GM19043 (cell line): ENCODE data around the gene DDX28.

Experiments used
- ATAC-seq: cut with Tn5 transposase; IDR thresholded peaks from one replicate; pipeline ENCODE4 v1.9.1; 2021; ENCODE audit warnings: low read depth; ENCODE audit not compliant: unreplicated experiment

DDX28 gene, protein sequence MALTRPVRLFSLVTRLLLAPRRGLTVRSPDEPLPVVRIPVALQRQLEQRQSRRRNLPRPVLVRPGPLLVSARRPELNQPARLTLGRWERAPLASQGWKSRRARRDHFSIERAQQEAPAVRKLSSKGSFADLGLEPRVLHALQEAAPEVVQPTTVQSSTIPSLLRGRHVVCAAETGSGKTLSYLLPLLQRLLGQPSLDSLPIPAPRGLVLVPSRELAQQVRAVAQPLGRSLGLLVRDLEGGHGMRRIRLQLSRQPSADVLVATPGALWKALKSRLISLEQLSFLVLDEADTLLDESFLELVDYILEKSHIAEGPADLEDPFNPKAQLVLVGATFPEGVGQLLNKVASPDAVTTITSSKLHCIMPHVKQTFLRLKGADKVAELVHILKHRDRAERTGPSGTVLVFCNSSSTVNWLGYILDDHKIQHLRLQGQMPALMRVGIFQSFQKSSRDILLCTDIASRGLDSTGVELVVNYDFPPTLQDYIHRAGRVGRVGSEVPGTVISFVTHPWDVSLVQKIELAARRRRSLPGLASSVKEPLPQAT

DNA sequence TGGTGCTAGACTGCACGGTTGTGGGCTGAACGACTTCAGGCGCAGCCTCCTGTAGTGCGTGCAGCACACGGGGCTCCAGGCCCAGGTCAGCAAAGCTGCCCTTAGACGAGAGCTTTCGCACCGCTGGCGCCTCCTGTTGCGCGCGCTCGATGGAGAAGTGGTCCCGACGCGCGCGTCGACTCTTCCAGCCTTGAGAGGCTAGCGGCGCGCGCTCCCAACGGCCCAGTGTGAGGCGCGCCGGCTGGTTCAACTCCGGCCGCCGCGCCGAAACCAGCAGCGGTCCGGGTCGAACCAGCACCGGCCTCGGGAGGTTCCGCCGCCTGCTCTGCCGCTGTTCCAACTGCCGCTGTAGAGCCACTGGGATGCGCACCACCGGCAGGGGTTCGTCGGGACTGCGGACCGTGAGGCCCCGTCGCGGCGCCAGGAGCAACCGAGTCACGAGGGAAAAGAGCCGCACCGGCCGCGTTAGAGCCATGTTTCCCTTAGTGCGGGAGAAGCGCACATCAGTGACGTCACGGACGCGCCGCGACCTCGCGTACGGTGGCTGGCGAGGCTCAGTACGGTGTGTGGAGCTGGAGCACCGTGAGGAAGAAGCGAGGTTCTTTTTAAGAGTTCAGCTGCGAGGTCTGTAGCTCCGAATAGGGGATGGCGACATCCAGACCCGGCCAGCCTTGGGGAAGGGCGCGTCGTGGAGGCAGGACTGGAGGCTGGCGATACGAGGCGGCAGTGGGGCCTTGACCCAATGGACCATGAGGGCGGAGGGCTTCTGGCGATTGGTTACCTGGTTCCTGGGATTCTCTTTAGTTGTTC is at the start of gene DDX28, which contains the start of gene DUS2:
Gene DDX28 (minus strand): TSS at position 505 of the 810 bp plus-strand sequence. CDS start 30 bp downstream, at position 475.
Gene DUS2 (plus strand): TSS at position 557 of the 810 bp plus-strand sequence. CDS start 14,740 bp downstream, outside the sequence.
- peak; percentile 66 for ATAC-seq

DNA sequence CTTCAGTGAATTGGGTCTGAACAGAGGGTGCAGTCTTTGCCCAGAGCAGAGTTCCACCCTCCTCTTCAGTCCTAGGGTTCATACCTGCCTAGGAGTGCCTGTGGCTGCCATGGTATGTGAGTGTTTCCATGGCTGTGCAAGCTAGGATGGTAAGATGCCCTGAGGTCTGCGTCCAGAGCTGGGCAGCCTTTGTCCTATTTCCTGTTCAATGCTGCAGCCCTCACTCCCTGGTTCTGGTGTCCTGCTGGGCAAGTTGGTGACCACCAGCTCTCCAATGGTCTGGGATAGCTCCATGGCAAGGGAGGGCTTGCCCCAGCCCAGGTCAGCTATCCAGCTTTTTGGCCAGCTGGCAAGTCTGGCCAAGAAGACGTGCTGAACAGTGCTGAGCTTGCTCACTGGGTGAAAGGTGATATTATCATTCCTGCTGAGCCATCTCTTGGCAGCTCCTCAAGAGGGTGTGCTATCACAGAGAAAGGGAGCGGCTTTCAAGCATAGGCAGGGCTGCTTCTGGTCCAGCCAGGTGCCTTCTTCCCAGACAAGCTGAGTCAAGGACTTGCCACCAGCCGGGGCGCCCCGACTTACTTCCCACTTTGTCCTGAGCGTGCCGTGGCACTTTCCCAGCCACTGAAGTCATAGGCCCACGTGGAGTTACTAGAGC is 49.1 kb upstream of the DDX28 start:
- ATAC-seq = no peak

DNA sequence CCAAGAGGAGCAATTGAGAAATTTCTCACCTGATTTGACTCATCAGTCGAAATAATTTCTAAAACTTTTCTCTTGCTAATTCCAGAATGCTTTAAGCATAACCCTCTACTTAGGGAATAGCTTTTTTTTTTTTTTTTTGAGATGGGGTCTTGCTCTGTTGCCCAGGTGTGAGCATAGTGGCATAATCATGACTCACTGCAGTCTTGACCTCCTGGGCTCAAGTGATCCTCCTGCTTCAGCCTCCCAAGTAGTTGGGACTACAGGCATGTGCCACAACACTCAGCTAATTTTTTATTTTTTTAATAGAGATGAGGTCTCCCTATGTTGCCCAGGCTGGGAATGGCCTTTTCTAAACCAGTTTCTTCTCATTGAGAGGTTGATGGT is 48.5 kb upstream of the DDX28 start:
- no peak for ATAC-seq

DNA sequence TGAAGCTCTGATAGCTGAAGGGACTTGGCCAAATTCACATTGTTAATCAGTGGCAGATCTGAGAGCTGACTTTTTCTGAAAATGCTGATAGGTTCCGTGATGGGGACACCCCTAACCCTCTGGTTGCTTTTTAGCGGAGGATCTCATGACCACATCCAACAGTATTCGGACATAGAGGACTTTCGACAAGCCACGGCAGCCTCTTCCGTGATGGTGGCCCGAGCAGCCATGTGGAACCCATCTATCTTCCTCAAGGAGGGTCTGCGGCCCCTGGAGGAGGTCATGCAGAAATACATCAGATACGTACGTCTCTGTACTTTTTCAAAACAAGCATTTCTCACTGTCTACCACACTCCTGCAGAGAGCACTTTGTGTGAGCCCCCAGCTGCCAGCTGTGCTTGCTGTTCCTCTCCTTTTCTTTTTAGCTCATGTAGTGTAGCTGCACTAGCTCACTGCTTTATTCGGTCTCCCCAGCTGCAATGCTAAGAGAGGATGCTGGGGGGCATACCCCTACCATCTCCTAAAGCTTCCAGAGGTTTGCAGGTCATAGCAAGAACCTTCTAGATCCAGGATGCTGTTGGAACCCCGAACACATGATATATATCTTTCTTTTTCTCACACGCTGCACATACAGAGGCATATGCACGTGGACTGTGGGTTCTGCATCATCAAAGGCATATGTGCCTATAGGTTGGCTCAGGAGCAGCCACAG is 47.9 kb upstream of the DDX28 start:
- ATAC-seq = peak; percentile 36

DNA sequence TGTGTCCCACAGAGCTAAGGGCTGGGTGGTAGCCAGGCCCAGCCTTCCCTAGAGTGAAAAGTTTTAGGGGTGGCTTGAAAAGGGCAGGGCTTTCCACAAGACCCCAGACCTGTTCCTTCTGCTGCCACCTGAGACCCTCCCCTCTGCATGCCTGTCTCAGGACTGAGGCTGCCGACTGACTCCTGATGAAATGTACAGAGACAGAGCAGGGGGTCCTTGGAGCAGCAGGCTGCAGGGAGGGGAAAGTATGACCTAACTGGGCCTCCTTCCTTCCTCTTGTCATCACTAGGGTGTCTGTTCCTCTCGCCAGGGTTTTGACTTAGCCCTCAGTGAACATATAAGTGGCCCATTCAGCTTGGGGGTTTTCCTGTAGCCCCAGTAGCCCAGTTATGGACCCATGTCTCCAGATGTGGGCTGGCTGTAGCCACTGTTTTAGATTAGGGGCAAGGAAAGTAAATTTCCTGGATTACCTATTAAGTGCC is 47.3 kb upstream of the DDX28 start:
- ATAC-seq = peak; percentile 30

DNA sequence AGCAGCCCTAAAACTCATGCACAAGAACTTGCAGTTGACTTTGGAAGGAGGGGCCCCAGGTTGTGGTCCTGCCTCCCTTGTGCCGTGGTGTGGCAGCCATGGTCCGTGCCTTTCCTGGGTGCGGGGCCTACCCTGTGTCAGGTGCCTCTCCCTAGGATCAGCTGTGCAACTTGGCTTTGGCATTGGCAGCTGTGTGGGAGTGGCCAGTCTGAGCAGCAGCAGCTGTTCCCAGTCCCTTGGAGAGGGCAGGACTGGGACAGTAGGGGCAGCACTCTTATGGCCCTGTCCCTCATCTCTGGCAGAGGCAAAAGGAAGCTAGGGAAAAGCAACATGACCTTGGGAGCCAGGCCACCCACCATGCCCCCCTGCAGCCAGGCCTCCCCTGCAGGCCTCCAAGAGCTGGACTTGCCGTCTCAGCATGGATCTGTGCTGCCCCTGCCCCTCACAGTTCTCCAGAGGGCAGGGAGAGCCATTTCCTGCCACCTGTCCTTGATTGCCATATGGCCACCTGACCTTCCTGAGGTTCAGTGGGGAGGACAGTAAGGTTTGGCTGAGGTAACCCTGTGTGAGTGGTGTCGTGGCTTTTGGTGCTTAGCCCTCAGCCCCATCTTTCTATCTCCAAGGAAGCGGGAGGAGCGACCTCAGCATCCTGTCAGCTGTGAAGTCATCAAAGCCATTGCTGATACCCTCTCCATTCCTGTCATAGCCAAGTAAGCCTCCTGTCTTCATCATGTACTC is 46.6 kb upstream of the DDX28 start:
- ATAC-seq = no peak

- no peak for ATAC-seq
Observed at GRCh38 chr16:68068926-68069325, 45.9 kb upstream of the DDX28 start.

DNA sequence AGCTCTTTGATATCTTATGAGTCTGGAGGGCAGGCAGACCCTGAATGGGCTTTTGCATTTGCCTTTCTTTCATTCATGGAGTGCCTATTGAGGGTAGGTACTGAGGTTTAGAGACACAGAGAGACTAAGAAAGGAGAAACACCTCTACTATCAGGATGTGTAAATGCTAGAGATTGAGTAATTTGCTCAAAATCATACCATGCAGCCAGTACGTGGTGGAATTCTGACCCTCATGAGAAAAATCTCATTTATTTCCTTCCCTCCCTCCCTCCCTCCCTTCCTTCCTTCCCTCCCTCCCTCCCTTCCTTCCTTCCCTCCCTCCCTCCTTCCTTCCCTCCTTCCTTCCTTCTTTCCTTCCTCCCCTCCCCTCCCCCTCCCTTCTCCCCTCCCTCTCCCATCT is 43.7 kb upstream of the DDX28 start:
- ATAC-seq = no peak

- no peak for ATAC-seq
Observed at GRCh38 chr16:68065716-68066305, 42.8 kb upstream of the DDX28 start.

DNA sequence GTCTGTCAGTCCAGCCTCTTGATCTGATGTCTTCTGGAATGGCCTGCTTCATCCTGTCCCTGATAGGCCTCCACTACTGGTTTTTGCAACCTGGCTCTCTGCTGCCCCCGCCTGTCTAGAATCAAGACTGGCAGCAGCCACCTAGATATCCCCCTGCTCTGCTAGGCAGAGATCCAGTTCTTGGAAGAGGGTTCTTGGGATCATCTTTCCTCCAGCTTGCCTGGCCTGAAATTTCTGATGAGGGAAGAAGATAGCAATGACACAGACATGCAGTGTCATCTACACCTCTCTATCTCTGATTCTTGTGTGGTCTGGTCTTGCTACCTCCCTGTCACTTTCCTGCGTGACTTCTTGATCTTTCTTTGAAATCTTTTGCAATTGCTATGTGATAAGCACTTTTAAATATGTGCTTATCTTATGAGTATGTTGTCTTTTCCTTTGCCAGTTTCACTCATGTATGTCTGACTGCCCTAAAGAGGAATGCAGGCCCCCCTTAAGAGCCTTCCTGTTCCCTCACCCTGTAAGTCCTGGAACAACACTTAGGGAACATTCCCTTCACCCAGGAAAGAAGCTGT is 41.8 kb upstream of the DDX28 start:
- no peak for ATAC-seq

GRCh38 chr16:68062910-68063393 is 39.9 kb upstream of the DDX28 start:
- ATAC-seq = no peak

DNA sequence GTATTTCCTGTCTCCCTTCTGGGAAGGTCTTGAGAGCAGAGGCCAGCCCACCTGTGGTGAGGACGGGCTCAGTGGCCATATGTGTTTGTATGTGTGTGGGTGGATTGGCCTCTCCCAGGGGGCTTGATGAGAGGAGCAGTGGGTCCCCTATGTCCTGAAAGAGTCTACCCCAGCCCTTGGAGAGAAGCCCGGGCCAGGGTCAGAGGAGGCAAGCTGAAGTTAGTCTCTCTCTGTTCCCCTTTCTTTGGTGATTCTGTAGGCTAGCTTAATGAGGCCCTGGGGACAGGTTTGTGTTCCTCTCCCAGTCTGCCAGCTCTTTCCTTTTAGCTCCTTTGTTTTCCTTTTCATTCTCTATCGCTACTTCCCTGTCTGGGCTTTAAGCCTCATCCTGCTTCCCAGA is 38.4 kb upstream of the DDX28 start:
- no peak for ATAC-seq

GRCh38 chr16:68059804-68060203 is 36.8 kb upstream of the DDX28 start:
- no peak for ATAC-seq

- no peak for ATAC-seq
Observed at GRCh38 chr16:68055395-68055794, 32.4 kb upstream of the DDX28 start.

GRCh38 chr16:68049449-68049848 is 26.4 kb upstream of the DDX28 start:
- no peak for ATAC-seq

GRCh38 chr16:68047987-68048386 is 25.0 kb upstream of the DDX28 start:
- ATAC-seq = no peak

DNA sequence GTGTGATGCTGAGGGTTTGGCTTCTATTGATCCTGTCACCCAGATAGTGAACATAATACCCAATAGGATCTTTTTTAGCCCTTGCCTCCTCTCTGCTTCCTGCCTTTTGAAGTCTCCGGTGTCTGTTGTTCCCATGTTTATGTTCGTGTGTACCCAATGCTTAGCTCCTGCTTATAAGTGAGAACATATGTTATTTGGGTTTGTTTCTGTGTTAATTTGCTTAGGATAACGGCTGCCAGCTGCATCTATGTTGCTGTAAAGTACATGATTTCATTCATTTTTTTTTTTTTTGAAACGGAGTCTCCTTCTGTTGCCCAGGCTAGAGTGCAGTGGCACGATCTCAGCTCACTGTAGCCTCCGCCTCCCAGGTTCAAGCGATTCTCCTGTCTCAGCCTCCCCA is 23.1 kb upstream of the DDX28 start:
- no peak for ATAC-seq

GRCh38 chr16:68041783-68042182 is 18.8 kb upstream of the DDX28 start:
- ATAC-seq = no peak
